Chondrocyte (in vitro differentiated cells): Measurements from ENCODE around the gene CLDN2. TPM values are rescaled to one million over a fixed set of nuclear protein-coding genes. Genes with fewer than 3 reads are reported as not detected.

Experiments
- DNase-seq: peaks from one replicate; pipeline ENCODE4 v3.0.0; 2021; ENCODE audit warnings: mixed read lengths, low spot score
- H3K27ac Mint-ChIP-seq: one replicate; pipeline ENCODE4 v1.8.0; 2021; ENCODE audit warnings: mild to moderate bottlenecking, moderate library complexity, mixed read lengths; ENCODE audit not compliant: unreplicated experiment
- H3K27me3 Mint-ChIP-seq: 2 replicates; pipeline ENCODE4 v1.8.0; 2021; ENCODE audit warnings: low read depth, mixed read lengths
- H3K36me3 Mint-ChIP-seq: 2 replicates; pipeline ENCODE4 v1.8.0; 2021; ENCODE audit warnings: low read depth, mixed read lengths
- H3K4me1 Mint-ChIP-seq: 2 replicates; pipeline ENCODE4 v1.8.0; 2021; ENCODE audit warnings: low read depth, mild to moderate bottlenecking, mixed read lengths
- H3K4me3 Mint-ChIP-seq: one replicate; pipeline ENCODE4 v1.8.0; 2021; ENCODE audit warnings: mild to moderate bottlenecking, moderate library complexity, mixed read lengths; ENCODE audit not compliant: unreplicated experiment
- H3K9me3 Mint-ChIP-seq: 2 replicates; pipeline ENCODE4 v1.8.0; 2021; ENCODE audit warnings: low read depth, mixed read lengths
- total RNA-seq: library from RNA; stranded (reverse); gene quantifications from 3 replicates; pipeline ENCODE4 v1.2.1, GENCODE V29; 2021
- TF ChIP-seq, protein P1 (sequence below): fragments of 200-600 bp; sonication (generic); IDR thresholded peaks from 2 replicates; pipeline ENCODE4 v1.5.0; 2021; ENCODE audit warnings: antibody characterized with exemption, mild to moderate bottlenecking, moderate library complexity

Gene CLDN2
- total RNA-seq, 1 donor from 2014 or later, result 0.07 TPM

DNA sequence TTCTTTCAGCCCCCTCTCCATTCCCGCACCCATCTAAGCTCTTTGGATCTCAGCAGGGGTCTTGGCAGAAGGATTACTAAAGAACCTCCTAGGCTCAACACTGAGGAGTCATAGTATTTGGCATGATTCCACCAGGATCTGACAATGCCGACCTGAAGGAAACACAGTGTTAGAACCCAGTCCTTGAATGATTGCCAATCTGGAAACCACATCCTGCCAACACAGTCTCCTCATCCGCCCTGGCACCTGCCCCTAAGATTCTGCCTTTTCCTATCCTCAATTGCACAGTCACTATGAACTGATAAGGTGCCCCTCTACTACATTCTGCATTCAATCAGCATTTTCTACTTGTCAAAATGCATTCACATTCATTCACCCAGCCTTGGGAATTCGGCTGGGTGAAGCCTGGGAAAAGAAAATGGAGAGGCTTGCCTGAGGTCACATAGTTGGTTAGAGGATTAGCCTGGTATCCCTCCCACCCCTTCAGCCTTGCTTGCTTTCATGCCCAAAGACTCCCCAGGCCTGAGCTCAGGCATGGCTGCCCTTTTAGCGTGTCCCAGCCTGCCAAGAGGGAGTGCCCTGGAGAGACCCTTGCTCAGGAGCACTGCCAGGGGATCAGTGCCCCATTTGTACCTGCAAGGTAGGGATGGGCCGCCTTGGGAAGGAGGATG is 2.2 kb upstream of the CLDN2 start:
- H3K4me3 Mint-ChIP-seq, result no peak overlapping the region
- no peak overlapping the region for H3K27ac Mint-ChIP-seq
- no peak for DNase-seq
- peaks cover 24% of the 10 kb centered on the region for H3K4me1 Mint-ChIP-seq
- no peaks in the 10 kb centered on the region for H3K9me3 Mint-ChIP-seq
- TF ChIP-seq, protein P1, sequence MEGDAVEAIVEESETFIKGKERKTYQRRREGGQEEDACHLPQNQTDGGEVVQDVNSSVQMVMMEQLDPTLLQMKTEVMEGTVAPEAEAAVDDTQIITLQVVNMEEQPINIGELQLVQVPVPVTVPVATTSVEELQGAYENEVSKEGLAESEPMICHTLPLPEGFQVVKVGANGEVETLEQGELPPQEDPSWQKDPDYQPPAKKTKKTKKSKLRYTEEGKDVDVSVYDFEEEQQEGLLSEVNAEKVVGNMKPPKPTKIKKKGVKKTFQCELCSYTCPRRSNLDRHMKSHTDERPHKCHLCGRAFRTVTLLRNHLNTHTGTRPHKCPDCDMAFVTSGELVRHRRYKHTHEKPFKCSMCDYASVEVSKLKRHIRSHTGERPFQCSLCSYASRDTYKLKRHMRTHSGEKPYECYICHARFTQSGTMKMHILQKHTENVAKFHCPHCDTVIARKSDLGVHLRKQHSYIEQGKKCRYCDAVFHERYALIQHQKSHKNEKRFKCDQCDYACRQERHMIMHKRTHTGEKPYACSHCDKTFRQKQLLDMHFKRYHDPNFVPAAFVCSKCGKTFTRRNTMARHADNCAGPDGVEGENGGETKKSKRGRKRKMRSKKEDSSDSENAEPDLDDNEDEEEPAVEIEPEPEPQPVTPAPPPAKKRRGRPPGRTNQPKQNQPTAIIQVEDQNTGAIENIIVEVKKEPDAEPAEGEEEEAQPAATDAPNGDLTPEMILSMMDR, result no peak
- peaks cover 3% of the 10 kb centered on the region for H3K27me3 Mint-ChIP-seq
- H3K36me3 Mint-ChIP-seq, result no peaks in the 10 kb centered on the region

DNA sequence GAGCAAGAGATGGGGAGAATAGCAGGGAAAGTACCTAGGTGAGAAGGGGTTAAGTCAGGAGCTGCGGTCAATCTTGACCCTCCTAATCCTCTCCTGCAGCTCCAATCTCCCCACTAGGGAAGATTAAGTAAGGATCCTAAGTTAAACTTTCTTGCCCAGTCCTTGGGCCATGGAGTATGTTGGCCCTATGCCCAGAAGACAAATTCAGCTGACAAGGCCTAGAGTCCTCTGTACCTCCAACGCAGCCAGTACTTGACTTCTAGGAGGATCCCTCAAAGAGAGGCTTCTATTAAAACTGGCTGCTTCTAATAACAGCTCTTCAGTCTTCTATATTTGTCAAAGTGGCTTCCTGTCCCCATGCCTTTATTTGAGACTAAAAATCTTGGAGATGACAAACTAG is 1.4 kb downstream of the CLDN2 start:
- no peak for DNase-seq
- no peak overlapping the region for H3K4me3 Mint-ChIP-seq
- H3K9me3 Mint-ChIP-seq, result no peaks in the 10 kb centered on the region
- no peaks in the 10 kb centered on the region for H3K36me3 Mint-ChIP-seq
- H3K4me1 Mint-ChIP-seq, result peaks cover 24% of the 10 kb centered on the region
- H3K27ac Mint-ChIP-seq, result no peak overlapping the region
- TF ChIP-seq, protein P1, result no peak
- no peaks in the 10 kb centered on the region for H3K27me3 Mint-ChIP-seq

DNA sequence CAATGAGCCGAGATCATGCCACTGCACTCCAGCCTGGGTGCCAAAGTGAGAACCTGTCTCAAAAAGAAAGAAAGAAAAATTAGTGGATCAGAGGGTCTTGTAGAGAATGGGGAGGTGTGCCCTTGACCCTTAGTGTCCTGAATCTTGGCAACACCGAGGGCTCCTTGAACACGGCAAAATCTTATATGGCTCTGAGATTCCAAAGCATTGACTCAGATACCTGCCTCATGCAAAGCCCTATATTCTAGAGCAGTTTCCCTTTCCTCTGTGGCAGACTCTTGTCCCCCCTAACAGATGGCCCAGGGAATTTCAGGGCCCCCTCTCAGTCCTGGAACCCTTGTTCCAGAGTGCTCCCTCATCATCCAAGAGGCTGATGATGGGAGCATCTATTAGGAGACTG is 6.8 kb downstream of the CLDN2 start:
- DNase-seq, result no peak
- H3K36me3 Mint-ChIP-seq, result no peaks in the 10 kb centered on the region
- H3K27ac Mint-ChIP-seq, result no peak overlapping the region
- no peaks in the 10 kb centered on the region for H3K9me3 Mint-ChIP-seq
- H3K27me3 Mint-ChIP-seq, result no peaks in the 10 kb centered on the region
- no peak overlapping the region for H3K4me3 Mint-ChIP-seq
- TF ChIP-seq, protein P1, result no peak
- no peaks in the 10 kb centered on the region for H3K4me1 Mint-ChIP-seq

DNA sequence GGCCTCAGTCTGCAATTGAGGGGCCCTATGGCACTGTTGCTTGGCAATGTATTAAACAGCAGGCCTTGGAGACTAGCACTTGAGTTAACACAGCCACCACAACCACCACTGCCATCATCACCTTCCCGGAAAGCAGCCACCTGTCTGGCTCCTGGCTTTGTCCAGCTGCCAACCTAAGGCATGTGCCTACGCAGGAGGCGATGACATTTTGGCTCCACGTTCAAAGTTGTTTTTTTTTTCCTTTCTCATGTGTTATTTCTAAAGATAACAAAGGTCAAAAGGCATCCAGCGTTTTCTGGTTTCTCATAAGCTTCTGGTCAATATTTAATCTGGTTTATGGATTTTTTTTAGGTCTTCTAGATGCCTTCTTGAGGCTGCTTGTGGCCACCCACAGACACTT is 7.5 kb downstream of the CLDN2 start:
- Mint-ChIP-seq H3K4me1 (no peaks in the 10 kb centered on the region), H3K4me3 (no peak overlapping the region), H3K36me3 (no peaks in the 10 kb centered on the region), H3K9me3 (no peaks in the 10 kb centered on the region), H3K27me3 (no peaks in the 10 kb centered on the region), H3K27ac (no peak overlapping the region)
- no peak for DNase-seq
- TF ChIP-seq, protein P1, result no peak

DNA sequence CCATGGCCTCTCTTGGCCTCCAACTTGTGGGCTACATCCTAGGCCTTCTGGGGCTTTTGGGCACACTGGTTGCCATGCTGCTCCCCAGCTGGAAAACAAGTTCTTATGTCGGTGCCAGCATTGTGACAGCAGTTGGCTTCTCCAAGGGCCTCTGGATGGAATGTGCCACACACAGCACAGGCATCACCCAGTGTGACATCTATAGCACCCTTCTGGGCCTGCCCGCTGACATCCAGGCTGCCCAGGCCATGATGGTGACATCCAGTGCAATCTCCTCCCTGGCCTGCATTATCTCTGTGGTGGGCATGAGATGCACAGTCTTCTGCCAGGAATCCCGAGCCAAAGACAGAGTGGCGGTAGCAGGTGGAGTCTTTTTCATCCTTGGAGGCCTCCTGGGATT is 8.0 kb downstream of the CLDN2 start:
- DNase-seq, result no peak
- no peak overlapping the region for H3K27ac Mint-ChIP-seq
- no peaks in the 10 kb centered on the region for H3K27me3 Mint-ChIP-seq
- H3K36me3 Mint-ChIP-seq, result no peaks in the 10 kb centered on the region
- H3K4me3 Mint-ChIP-seq, result no peak overlapping the region
- TF ChIP-seq, protein P1, result no peak
- no peaks in the 10 kb centered on the region for H3K4me1 Mint-ChIP-seq
- no peaks in the 10 kb centered on the region for H3K9me3 Mint-ChIP-seq
